ENCODE results near the gene TAF1B. TPM values are rescaled to one million over a fixed set of nuclear protein-coding genes. Genes with fewer than 3 reads are reported as not detected.

Gene TAF1B
- total RNA-seq, 1 donor: 29.8 TPM

GRCh38 chr2:9820020-9820973 lies 23.0 kb upstream of the TAF1B start:
- no peak for TF ChIP-seq CTCF (IDR thresholded peaks at IDR 0.05; ENCODE audit: insufficient read depth, low read depth, low read length)
- peak; percentile 56 for DNase-seq (ENCODE audit: low read depth)
- H3K4me3 ChIP-seq (ENCODE audit: low read depth, low read length): no peak overlapping the region

DNA sequence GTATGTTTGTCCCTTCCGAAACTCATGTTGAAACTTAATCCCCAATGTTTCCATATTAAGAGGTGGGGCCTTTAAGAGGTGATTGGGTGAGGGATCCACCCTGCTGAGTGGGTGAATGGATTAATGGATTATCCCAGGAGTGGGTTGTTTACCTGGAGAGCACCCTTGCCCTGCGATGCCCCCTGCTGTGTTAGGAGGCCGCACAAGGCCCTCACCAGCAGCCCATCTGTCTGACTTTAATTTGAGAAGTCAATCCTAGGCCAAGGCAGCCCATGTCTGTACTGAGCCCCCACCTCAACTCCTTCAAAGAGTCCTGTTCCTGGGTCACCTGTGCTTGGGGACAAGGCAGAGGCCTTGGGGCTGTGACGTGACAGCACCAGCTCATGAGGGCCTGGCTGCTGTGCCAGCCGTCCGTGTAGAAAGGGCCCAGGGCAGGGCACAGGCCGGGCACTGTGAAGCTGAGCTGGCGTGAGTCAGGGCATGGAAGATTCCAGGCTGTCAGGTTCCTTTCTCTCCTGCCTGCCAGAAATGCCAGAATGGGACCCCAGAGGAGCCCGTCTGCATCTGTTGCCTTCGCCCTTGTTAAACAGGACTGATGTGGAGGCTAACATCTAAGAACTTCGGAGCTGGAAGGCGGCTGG lies 21.3 kb upstream of the TAF1B start:
- no peak for TF ChIP-seq CTCF (IDR thresholded peaks at IDR 0.05; ENCODE audit: insufficient read depth, low read depth, low read length)
- DNase-seq (ENCODE audit: low read depth): no peak
- no peak overlapping the region for H3K4me3 ChIP-seq (ENCODE audit: low read depth, low read length)

DNA sequence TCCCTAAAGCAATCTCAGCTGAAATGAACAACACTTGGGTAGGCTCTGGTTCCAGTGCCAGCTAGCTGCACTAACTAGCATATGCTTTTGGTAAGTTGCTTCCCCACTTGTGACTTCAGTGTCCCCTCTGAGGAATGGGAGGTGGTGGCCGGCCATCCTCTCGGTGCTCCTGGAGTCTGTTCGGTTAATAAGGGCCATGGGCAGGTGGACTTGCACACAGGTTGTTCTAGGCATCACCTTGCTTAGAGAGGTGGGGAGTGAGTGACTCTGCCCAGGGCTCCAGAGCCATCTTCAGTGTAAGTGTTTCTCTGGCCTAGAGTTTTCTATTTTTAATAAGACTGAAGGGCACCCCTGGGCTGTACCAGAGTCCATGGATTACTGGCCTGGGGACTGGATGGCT lies 18.8 kb upstream of the TAF1B start:
- TF ChIP-seq CTCF (IDR thresholded peaks at IDR 0.05; ENCODE audit: insufficient read depth, low read depth, low read length): no peak
- DNase-seq (ENCODE audit: low read depth): no peak
- no peak overlapping the region for H3K4me3 ChIP-seq (ENCODE audit: low read depth, low read length)

DNA sequence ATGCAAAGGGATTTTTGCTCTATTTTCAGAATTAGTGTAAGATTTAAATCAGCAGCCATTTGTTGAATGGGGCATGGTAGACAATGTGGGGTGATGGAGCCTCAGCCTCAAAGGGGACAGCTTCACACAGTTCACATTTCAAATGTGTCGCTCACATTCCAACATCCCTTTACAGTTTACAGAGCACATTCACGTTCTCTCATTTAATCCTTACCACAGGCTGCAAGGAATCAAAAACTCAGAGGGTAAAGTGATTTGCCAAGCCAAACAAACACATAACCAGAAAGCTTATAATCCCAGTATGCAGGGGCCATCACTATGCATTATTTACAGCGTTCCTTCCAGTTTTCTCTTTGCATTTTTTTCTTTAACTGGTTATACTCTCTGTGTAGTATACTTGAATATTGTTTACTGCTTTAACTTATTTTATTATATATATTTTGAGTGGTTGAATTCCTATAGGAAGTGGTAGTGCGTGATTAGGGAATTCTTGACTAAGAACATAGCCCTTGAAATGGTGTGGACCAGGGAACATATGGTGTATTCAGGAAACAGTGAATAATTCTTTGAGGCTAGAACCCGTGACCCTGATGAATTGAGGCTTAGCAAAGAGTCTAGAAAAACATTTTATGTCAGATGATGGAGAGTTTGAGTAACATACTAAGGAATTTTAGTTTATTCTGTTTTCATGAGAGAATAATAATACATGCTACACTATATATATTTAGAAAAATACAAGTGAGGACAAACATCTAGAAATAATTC lies 18.1 kb upstream of the TAF1B start:
- DNase-seq (ENCODE audit: low read depth): no peak
- no peak overlapping the region for H3K4me3 ChIP-seq (ENCODE audit: low read depth, low read length)
- TF ChIP-seq CTCF (IDR thresholded peaks at IDR 0.05; ENCODE audit: insufficient read depth, low read depth, low read length): no peak

- H3K4me3 ChIP-seq (ENCODE audit: low read depth, low read length): no peak overlapping the region
- TF ChIP-seq CTCF (IDR thresholded peaks at IDR 0.05; ENCODE audit: insufficient read depth, low read depth, low read length): no peak
- no peak for DNase-seq (ENCODE audit: low read depth)
Measured at GRCh38 chr2:9826208-9826607, 17.1 kb upstream of the TAF1B start.

GRCh38 chr2:9830685-9831410 lies 12.4 kb upstream of the TAF1B start:
- no peak for TF ChIP-seq CTCF (IDR thresholded peaks at IDR 0.05; ENCODE audit: insufficient read depth, low read depth, low read length)
- H3K4me3 ChIP-seq (ENCODE audit: low read depth, low read length): no peak overlapping the region
- peak; percentile 38 for DNase-seq (ENCODE audit: low read depth)
